GM19023 (cell line): ENCODE results near the gene IPMK.

ENCODE experiments used
- ATAC-seq: cut with Tn5 transposase; IDR thresholded peaks from one replicate; pipeline ENCODE4 v1.9.1; 2021; ENCODE audit warnings: mild to moderate bottlenecking, moderate library complexity; ENCODE audit not compliant: unreplicated experiment

Gene IPMK

GRCh38 chr10:58267713-58268453 lies at the start of gene IPMK:
Gene IPMK, minus strand, starts transcription at chr10:58267894. Its CDS starts 283 bp downstream, at chr10:58267611.
- peak; percentile 58 for ATAC-seq

GRCh38 chr10:58316874-58317273 lies 49.2 kb upstream of the IPMK start:
- ATAC-seq = no peak

GRCh38 chr10:58311026-58311425 lies 43.3 kb upstream of the IPMK start:
- no peak for ATAC-seq

- no peak for ATAC-seq
These were observed 40.0 kb upstream of the IPMK start for GRCh38 chr10:58307676-58308075.

- ATAC-seq = no peak
These were observed 38.1 kb upstream of the IPMK start for GRCh38 chr10:58305821-58306220.

GRCh38 chr10:58304099-58304633 lies 36.5 kb upstream of the IPMK start:
- no peak for ATAC-seq

- ATAC-seq = no peak
These were observed 34.6 kb upstream of the IPMK start for GRCh38 chr10:58302254-58302653.

- ATAC-seq = no peak
These were observed 33.0 kb upstream of the IPMK start for GRCh38 chr10:58300676-58301075.

- peak; percentile 84 for ATAC-seq
These were observed 31.9 kb upstream of the IPMK start for GRCh38 chr10:58299580-58299979.

- no peak for ATAC-seq
These were observed 26.3 kb upstream of the IPMK start for GRCh38 chr10:58293989-58294388.

- ATAC-seq = peak; percentile 82
These were observed 24.0 kb upstream of the IPMK start for GRCh38 chr10:58291538-58292174.

GRCh38 chr10:58282615-58283014 lies 14.9 kb upstream of the IPMK start:
- peak; percentile 97 for ATAC-seq

- ATAC-seq = no peak
These were observed 13.5 kb upstream of the IPMK start for GRCh38 chr10:58281092-58281752.

- ATAC-seq = no peak
These were observed 12.8 kb upstream of the IPMK start for GRCh38 chr10:58280477-58280876.

GRCh38 chr10:58278962-58279307 lies 11.2 kb upstream of the IPMK start:
- no peak for ATAC-seq

GRCh38 chr10:58278274-58278961 lies 10.7 kb upstream of the IPMK start:
- ATAC-seq = no peak

GRCh38 chr10:58275908-58276307 lies 8.2 kb upstream of the IPMK start:
- ATAC-seq = no peak

GRCh38 chr10:58275261-58275660 lies 7.6 kb upstream of the IPMK start:
- ATAC-seq = no peak

- no peak for ATAC-seq
These were observed 2.1 kb upstream of the IPMK start for GRCh38 chr10:58269782-58270290.

GRCh38 chr10:58268946-58269781 lies 1.5 kb upstream of the IPMK start, which contains the start of gene CISD1:
Gene CISD1, plus strand, starts transcription at chr10:58269162. Its CDS starts 112 bp downstream, at chr10:58269274.
- peak; percentile 60 for ATAC-seq
